NB4 (cell line): ENCODE results near the gene UGT1A7.

Experiments used
- POLR2A ChIP-seq: IDR thresholded peaks from 2 replicates; pipeline ENCODE4 v1.6.1; 2011; ENCODE audit warnings: mild to moderate bottlenecking; ENCODE audit not compliant: insufficient read length; ENCODE audit errors: extremely low read depth
- TF ChIP-seq, protein P1 (sequence below): IDR thresholded peaks from one replicate; pipeline ENCODE4 v1.5.1; 2012; ENCODE audit warnings: low read depth, low read length
- TF ChIP-seq, protein P2 (sequence below): IDR thresholded peaks from 2 replicates; pipeline ENCODE4 v1.6.1; 2011; ENCODE audit warnings: low read depth, low read length

DNA sequence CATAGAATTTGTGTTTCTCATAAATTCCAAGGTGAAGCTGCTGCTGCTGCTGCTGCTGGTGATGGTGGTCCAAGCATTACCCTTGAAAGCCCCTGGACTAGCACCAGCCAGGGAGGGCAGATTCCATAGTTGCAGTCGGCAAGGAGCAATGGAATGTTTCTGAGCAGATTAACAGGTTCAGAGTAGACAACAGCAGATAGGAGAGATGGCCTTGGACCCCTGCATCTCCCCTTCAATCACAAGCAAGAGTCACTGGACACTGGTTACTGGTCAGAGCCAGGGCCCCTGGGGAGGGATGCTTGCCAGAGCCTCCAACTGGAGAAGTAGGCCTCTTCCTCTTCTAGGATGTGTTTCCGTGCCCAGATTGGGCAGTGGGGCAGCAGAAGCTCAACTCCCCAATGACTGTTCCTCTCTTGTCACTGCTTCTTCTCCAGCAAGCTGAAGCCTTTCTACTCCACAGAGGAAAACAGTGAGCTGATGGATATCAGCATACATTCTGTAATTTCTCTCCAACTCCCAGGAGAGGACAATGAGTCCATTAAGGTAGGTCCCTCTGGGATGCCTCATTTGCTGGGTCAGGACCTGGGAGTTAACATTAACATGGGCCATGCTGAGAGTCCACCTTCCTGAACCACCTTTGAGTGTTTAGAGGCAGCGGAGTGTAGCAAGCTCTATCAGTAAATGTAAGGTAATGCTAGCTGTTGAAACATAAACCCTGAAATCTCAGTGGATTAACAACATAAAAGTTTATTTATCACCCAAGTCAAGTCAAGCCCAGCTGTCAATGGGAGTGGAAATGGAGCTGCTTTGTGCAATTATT lies 131.7 kb downstream of the UGT1A7 start:
- TF ChIP-seq, protein P1, sequence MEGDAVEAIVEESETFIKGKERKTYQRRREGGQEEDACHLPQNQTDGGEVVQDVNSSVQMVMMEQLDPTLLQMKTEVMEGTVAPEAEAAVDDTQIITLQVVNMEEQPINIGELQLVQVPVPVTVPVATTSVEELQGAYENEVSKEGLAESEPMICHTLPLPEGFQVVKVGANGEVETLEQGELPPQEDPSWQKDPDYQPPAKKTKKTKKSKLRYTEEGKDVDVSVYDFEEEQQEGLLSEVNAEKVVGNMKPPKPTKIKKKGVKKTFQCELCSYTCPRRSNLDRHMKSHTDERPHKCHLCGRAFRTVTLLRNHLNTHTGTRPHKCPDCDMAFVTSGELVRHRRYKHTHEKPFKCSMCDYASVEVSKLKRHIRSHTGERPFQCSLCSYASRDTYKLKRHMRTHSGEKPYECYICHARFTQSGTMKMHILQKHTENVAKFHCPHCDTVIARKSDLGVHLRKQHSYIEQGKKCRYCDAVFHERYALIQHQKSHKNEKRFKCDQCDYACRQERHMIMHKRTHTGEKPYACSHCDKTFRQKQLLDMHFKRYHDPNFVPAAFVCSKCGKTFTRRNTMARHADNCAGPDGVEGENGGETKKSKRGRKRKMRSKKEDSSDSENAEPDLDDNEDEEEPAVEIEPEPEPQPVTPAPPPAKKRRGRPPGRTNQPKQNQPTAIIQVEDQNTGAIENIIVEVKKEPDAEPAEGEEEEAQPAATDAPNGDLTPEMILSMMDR, result no peak
- TF ChIP-seq, protein P2, sequence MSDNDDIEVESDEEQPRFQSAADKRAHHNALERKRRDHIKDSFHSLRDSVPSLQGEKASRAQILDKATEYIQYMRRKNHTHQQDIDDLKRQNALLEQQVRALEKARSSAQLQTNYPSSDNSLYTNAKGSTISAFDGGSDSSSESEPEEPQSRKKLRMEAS, result no peak
- no peak for TF ChIP-seq POLR2A
